ENCODE measurements around the gene ATP2C2. TPM values are rescaled to one million over a fixed set of nuclear protein-coding genes. Genes with fewer than 3 reads are reported as not detected.

Gene ATP2C2
- total and polyA plus RNA-seq, 9 of the 15 experiments (the other 6 are each of a cell fraction or from before 2014, with no cell fraction given) = 0.75 TPM; not detected in 8

DNA sequence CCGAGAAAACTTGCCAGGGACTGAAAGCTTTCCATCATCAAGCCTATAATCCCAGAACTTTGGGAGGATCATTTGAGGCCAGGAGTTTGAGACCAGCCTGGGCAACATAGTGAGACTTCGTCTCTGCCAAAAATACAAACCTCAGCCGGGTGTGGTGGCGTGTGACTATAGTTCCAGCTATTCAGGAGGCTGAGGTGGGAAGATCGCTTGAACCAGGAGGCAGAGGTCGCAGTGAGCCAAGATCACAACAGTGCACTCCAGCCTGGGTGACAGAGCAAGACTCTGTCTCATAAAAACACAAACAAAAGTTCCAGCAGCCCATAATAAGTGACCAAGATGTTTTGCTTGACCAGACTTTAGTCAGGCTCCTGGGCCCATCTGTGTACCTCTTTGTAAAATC lies 134.2 kb downstream of the ATP2C2 start (continued):
- TF ChIP-seq, protein P1, sequence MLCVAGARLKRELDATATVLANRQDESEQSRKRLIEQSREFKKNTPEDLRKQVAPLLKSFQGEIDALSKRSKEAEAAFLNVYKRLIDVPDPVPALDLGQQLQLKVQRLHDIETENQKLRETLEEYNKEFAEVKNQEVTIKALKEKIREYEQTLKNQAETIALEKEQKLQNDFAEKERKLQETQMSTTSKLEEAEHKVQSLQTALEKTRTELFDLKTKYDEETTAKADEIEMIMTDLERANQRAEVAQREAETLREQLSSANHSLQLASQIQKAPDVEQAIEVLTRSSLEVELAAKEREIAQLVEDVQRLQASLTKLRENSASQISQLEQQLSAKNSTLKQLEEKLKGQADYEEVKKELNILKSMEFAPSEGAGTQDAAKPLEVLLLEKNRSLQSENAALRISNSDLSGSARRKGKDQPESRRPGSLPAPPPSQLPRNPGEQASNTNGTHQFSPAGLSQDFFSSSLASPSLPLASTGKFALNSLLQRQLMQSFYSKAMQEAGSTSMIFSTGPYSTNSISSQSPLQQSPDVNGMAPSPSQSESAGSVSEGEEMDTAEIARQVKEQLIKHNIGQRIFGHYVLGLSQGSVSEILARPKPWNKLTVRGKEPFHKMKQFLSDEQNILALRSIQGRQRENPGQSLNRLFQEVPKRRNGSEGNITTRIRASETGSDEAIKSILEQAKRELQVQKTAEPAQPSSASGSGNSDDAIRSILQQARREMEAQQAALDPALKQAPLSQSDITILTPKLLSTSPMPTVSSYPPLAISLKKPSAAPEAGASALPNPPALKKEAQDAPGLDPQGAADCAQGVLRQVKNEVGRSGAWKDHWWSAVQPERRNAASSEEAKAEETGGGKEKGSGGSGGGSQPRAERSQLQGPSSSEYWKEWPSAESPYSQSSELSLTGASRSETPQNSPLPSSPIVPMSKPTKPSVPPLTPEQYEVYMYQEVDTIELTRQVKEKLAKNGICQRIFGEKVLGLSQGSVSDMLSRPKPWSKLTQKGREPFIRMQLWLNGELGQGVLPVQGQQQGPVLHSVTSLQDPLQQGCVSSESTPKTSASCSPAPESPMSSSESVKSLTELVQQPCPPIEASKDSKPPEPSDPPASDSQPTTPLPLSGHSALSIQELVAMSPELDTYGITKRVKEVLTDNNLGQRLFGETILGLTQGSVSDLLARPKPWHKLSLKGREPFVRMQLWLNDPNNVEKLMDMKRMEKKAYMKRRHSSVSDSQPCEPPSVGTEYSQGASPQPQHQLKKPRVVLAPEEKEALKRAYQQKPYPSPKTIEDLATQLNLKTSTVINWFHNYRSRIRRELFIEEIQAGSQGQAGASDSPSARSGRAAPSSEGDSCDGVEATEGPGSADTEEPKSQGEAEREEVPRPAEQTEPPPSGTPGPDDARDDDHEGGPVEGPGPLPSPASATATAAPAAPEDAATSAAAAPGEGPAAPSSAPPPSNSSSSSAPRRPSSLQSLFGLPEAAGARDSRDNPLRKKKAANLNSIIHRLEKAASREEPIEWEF (CRISPR knock-in tag; IDR thresholded peaks at IDR 0.05) = no peak
- no peak for TF ChIP-seq MAZ (CRISPR knock-in tag; conservative IDR thresholded peaks at IDR 0.05 in 1 of 2, IDR thresholded peaks at IDR 0.05 in 1 of 2)
- no peak for TF ChIP-seq ZBTB17 (CRISPR knock-in tag; IDR thresholded peaks at IDR 0.05)
- TF ChIP-seq MED1 (CRISPR knock-in tag; IDR thresholded peaks at IDR 0.05; ENCODE audit: borderline replicate concordance) = no peak
- TF ChIP-seq SLC30A9 (CRISPR knock-in tag; IDR thresholded peaks at IDR 0.05) = no peak

Measured in K562 (cell line).